Brain pericyte (primary cell): Measurements from ENCODE around the gene PKN1.

Source experiments
- DNase-seq: peaks from one replicate; pipeline ENCODE4 v3.0.0-alpha.2; 2012; ENCODE audit warnings: low read depth, low spot score

The PKN1 gene

DNA sequence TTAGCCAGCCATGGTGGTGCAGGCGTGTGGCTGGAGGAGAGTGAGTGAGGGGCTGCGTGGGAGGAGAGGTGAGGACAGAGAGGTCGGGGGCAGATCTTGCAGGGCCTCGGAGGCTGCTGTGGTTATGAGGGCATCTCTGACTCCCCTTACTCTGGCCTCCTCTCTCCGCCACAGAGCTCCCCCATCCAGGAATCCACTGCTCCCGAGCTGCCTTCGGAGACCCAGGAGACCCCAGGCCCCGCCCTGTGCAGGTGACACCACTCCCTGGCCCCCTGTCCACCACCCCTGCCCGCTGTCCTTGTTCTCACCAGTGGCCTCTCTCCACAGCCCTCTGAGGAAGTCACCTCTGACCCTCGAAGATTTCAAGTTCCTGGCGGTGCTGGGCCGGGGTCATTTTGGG lies 34.3 kb downstream of the PKN1 start:
- no peak for DNase-seq

DNA sequence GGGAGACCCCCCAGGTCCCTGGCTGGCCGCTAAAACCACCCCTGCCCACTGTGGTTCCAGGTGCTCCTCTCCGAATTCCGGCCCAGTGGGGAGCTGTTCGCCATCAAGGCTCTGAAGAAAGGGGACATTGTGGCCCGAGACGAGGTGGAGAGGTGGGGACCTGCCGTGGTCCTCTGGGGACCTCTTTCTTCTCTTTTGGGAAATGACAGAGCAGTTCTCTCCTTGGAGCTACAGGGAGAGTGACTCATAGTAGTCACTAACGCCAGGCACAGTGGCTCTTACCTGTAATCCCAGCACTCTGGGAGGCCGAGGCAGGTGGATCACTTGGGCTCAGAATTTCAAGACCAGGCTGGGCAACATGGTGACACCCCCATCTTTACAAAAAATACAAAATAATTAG lies 34.7 kb downstream of the PKN1 start:
- DNase-seq: no peak

DNA sequence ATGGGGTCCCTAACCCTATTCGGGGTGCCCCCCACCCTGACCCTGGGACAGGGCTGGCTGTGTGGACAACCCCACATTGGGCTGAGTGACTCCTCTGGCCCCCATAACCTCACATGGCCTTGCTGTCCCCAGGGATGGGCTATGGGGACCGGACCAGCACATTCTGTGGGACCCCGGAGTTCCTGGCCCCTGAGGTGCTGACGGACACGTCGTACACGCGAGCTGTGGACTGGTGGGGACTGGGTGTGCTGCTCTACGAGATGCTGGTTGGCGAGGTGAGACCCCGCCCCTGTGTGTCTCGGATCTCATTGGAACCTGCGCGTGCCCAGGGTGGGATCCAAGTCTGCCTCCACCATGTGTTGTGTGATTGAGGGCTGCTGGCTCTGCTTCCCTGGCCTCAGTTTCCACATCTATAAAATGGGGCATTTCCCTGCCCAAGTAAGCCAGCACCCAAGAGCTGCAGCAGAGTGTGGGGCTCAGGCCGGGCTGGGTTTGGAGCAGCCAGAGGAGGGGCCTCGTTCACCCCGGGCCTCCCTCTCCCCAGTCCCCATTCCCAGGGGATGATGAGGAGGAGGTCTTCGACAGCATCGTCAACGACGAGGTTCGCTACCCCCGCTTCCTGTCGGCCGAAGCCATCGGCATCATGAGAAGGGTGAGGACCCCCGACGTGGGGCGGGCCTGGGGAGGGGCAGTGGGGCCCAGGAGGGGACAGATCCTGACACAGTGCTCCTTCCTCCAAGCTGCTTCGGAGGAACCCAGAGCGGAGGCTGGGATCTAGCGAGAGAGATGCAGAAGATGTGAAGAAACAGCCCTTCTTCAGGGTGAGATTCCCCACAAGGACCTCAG lies 37.1 kb downstream of the PKN1 start:
- no peak for DNase-seq

DNA sequence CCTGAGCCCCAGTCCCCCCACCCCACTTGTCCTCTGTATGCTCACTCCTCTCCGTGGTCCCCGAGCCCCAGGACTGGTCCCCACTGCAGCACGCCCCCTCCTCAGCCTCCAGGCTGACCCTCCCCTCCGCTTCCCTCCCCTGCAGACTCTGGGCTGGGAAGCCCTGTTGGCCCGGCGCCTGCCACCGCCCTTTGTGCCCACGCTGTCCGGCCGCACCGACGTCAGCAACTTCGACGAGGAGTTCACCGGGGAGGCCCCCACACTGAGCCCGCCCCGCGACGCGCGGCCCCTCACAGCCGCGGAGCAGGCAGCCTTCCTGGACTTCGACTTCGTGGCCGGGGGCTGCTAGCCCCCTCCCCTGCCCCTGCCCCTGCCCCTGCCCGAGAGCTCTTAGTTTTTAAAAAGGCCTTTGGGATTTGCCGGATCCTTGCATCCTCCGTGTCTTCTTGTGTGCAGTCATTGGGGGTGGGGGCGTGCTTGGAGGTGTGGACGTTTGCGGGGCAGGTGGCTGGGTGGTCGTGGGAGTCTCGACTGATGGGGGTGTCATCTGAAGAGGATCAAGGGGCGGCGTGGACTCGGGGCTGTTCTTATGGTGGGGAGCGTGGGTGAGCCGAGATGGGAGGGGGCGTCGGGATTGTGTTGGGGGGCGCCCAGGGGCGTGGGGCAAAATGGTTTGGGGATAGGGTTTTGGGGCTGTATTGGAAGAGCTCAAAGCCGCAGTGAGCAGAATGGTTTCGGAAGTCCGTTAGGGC lies 38.5 kb downstream of the PKN1 start:
- DNase-seq: no peak

DNA sequence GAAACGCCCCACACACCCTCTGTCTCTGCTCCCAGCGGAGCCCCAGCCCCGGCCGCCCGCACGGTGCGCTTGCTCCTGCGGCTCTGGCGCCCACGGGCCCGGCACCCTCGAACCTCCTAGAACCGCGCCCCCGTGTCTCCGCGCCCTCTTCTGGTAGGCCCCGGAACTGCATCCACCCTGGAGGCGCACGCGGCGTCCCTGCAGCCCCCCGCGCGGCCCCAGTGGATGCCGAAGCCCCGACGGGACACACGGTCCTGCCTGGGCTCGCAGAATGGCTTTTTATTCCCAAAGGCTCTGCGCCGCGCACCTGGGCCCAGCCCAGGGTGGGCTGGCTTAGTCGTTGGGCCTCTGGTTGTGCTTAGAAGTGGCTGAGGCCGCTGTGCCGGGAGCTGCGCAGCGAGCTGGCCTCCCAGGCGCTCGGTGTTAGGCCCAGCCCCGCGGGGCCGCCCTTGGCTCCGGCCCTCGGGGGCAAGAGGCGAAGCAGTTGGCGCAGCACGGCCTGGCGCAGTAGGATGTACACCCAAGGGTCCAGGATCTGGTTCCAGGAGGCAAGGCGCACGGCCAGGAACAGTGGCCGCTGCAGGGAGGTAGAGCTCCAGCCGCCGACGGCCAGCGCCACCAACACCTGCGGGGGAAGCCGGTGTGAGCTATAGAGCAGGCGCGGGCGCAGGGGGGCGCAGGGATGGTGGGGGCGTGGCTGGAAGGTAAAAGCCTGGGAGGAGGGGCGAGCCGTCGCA lies 39.3 kb downstream of the PKN1 start:
- DNase-seq: no peak

DNA sequence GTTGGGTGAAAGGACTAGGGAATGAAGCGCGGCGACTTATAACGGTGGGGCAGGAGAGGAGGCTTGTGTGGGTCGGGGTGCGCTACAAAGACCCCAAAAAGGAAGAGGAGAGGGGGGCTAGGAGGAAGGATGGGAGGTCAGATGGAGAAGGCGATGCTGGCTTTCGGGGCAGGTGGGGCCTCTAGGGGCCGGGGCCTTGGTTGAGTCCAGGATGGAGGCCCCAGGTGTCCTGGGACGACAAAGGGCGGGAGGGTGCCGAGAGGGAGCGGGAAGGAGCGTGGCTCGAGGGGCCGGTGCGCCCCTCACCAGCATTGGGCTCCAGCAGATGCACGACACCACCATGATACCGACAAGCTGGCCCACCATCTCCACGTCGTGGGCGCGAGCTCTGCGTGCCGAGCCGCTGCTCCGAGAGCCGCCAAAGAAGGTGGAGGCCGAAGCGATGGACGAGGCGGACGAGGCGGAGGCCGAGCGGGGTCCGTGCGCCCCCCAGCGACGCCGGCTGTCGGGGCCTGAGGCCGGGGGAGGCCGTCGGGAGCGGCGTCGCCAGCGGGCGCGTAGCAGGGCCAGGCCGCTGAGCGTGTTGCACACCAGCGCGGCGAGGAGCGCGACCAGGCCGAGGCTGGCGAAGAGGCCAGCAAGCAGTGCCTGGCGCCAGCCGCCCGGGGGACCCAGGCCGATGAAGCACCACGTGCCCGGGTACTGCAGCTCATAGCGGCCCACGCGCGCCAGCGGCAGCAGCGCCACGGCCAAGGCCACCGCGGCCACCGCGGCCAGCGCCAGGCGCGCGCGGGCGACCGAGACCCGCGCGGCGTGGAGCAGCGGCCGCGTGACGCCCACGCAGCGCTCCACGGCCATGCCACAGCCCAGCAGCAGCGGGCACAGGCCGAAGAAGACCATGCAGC lies 40.2 kb downstream of the PKN1 start:
- no peak for DNase-seq

DNA sequence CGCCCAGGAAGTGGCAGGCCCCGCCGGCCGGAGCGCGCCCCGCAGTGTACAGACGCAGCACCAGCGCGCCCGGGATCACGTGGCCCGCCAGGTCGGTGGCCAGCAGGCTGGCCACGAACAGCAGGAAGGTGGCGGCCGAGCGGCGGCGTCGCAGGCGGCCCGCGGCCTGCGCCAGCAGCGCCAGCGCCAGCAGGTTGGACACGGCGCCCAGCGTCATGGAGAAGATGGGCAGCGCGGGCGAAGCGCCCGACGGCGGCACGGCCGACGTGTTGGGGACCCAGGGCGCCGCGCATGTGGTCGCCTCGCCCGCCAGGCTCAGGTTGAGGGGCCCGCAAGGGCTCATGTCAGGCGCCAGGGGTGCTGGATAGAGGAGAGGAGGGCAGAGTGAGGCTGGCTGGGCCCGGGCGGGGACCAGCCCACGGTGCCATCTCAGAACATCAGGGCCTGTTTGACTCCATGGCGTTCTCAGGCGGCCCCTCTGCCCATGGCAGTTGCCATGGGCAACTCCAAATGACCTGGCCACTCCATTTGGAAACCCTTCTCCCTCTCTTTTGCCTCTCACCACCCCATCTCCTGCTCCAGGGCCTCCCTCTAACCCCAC lies 41.0 kb downstream of the PKN1 start:
- no peak for DNase-seq

DNA sequence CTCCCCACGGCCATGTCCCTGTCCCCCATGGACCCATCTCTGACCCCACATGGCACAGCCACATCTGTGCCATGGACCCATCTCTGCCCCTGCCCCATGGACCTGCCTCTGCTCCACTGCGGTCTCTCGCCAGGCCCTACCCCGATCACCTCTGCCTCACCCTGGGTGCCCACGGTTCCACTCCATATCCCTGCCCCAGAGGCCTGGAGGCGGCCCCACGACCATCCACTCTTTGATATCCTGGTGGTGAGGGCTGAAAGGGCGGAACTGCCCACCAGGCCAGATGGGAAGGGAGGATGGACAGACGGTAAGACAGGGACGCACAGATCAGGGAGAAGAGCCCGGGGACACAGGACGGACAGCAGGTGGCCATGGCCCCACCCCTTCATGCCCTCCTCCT lies 41.7 kb downstream of the PKN1 start:
- DNase-seq: no peak

DNA sequence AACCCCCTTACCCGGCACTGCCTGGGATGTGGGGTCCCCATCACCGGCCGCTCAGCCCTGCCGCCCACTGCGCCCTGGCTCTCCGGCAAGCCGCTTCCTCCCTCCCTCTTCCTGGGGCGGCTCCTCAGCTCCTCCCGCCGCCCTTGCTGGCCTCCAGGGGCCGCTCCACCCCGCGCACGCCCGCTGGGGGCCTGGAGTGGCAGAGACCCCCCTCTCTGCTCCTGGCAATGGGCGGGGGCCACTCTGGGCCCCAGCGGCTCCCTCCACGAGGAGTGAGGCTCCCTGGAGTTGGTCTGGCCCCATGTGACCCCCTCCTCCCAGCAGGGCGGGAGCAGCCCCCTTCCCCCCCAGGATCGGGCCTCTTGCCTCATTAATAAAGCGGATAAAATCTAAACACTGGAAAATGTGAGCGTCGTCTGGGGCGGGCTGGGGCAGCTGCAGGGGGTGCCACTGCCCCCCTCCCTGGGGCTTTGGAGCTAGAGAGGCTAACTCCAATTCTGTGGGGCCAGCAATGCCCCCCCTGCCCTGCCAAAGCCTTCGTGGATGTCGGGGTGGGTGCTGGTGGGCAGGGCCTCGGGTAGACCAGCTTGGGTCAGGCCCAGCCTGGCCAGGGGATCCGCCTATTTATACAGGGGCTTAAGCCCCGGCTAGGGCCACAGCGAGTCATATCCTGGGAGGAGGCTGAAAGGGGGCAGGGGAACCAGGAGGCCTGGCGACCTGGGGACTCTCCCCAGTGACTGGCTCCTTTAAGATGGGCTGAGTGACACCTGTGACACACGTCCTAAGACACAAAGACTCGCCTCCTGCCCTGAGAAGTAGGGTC lies 42.4 kb downstream of the PKN1 start, which contains the start of gene PTGER1:
PTGER1 (minus strand) TSS at position 104 of the 823 bp plus-strand sequence. CDS start 1,034 bp downstream, outside the sequence.
- DNase-seq: no peak

DNA sequence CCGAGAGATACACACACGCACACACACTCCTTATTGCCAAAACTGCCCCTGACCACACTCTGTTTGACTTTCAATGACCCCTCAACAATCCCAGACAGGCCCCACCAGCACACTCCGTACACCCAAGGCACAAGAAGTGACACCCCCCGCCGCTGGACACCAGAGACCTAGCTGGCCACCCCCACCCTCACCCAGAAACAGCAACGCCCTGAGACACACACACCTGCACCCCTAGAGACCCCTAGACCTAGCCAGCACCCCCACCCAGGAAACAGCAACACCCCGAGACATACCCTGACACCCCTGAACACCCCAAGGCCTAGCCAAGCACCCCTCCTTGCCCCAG lies 43.2 kb downstream of the PKN1 start:
- no peak for DNase-seq

DNA sequence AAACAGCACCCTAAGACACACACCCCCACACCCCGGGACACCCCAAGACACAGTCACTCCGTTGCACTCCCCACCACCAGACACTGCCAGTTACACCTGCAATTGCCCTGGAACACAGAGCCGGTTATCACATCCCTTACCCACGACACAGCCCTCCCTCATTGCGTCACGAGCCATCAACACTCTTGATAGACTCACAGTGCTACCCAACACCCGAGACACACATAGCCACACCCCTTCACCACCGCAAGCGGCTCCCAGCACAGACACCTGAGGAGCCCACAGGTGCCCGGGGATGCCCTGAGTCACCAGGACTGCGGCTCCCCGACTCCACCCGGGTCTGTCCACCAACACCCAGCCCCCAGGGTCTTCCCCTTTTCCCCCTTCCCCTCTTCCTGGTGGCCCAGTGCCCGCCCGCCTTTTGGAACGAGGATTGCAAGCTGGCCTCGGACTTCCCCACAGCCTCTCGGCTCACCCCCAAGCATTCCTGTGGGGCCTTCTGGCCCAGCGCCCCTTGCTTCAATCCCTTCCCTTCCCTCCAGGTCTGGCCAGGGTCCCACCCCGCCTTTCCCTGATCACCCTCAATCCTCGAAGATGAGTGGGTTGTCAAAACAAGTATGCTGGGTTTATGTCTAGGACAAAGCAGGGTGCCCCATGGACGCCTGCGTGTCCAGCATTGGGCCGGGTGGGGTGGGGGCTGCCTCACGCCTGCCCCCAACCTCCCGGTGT lies 43.7 kb downstream of the PKN1 start:
- no peak for DNase-seq

DNA sequence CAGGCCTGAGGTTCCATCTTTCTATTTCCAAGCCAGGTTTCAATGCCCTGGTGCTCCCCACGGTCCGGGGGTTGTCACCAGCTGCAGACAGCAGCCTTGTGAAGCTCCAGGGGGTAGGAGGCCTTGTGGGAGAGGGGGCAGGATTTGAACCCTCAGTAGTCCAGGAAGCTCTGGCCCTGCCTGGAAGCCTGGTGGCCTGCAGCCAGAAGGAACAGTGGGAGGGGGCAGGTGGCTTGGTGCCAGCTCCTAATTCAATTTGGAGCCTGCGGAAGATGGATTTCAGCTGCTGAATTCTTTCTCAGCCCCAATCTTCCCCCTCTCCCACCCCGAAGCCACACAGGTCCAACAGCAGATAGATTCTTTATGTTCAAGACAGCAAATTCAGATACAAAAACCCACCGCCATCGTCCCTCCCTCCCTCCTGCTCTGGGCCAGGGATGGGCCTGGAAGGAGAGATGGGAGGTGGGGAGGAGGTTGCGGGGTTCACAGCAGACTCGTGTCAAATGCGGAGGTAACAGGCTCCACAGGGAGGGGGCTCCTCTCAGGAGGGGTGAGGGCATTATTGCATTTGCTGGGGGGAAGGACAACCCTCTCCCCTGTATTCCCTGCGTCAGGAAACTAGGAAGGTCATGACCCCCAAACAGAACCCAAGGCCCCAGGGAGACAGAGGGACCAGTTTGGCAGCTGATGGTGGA lies 44.5 kb downstream of the PKN1 start:
- DNase-seq: no peak

DNA sequence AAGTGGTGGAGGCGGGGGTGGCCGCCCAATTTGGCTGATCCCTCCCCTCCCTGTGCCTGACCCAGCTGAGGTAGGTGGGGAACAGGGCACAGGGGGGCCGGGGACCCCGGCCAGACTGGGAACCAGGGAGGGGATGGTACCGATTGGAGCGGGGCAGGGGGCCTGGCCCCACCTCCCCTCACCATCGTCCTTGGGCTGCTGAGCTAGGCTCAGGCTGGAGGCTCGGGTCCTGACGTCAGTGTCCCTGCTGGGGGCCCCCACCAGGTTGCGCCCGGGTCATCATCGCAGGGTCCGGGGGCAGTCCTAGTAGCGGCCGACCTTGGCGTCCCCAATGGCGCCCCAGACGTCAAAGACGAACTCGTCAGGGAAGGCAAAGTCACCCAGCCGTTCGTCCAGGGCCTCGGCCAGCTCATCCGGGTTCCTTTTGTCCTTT lies 45.0 kb downstream of the PKN1 start:
- no peak for DNase-seq

DNA sequence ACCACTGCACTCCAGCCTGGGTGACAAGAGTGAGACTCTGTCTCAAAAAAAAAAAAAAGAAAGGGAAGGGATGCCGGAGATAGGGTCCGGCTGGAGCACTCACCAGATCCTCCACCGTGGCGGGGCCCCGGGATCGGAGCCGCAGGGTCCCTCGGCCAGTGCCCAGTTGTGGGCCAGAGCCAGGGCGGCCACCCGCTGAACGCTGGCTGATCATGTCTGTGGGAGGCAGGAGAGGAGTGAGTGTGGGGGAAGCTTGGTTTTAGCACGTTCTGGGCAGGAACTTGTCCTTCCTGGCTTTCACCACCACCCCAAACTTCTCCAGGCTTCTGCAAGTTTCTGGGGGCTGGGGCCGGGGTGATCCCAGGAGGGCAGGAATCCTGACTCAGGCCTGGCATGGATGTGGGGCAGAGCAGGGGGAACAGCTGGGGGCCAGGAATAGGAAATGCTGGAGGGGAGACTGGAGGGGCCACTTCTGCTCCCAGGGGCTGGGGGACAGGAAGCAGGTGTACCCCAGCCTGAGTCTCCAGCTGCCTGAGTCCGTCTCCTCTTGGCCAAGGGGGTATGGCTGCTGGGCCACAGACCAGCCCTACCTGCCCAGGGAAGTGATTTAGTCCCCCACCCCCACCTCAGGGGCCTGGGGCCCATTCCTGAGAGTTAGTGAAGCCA lies 46.3 kb downstream of the PKN1 start:
- DNase-seq: no peak

DNA sequence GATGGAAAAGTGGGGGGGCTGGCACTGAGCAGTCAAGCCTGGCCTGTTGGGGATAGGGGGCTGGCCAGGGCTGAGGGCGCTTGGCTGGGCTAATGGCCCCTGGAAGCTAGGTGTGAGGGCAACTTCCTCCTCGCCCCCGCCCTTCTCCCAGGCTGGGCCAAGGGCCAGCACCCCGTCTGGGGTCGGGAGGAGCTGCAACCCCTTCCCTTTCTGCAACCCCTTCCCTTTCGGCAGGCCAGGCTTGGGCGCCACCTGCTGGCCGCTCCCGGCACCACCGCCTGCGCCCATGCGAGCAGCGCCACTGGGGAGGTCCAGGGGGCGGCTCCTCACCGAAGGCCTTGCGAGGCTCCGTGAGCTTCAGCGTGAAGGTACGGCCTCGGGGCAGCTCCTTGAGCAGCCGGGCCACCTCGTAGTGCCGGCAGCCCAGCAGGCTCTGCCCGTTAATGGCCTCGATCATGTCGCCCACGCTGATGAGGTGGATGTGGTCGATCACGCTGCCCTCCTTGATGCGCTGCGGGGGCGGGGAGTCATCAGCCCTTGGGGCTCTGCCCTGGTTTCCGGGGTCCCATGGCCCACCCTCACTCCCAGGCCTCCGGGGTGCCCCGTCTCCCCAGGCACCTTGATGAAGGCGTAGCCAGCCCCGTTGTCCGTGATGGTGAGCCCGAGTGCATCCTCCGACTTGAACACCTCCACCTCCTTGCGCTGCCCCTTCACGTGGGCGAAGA lies 47.0 kb downstream of the PKN1 start:
- no peak for DNase-seq

DNA sequence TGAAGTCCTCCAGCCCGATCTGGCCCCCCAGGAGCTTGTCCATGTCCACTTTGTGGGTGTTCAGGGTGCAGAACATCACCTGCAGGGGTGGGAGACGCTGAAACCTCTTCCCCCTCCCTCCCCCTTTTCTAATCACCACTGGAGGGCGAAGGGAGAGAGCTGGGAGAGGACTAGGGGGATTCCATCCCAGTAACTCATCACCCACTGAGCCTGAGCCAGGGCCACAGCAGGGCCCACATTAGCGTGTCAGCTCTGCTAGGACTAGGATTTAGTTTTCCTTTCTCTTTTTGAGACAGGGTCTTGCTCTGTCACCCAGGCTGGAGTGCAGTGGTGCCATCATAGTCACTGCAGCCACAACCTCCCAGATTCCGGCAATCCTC lies 47.6 kb downstream of the PKN1 start:
- no peak for DNase-seq

DNA sequence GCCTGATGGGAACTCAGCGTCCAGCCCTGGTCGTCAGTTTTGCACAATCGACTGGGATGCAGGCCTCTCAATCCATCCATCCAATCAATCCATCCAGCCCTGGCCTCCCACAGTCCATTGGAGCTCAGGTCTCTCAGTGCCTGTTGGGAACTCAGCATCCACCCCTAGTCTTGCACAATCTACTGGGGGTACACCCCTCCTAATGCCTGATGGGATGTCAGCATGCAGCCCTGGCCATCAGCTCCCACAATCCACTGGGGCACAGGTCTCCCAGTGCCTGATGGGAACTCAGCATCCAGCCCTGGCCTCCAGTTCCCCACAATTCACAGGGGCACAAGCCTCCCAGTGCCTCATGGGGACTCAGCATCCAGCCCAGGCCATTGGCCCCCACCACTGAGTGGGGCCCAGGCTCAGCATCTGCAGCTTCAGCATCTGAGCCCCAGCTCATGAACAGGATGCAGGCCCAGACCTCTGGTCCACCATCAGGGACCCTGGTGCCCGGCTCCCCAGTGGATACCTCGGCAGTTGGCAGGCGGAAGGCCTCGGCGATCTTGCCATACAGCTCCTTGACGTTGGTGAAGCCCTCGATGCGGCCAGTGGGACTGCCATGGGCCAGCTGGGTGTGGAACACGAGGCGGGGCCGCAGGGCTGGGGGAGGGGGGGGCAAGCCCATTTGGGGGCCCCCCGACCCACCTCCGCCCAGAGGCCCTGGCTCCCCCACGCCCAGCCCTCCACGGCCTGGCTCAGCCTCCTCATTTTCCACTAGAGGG lies 49.3 kb downstream of the PKN1 start:
- DNase-seq: no peak
